Measurements from ENCODE around the gene ARHGEF10L. TPM values are rescaled to one million over a fixed set of nuclear protein-coding genes. Genes with fewer than 3 reads are reported as not detected.

ARHGEF10L gene
- total RNA-seq, 1 donor from 2014 or later: 4.2 TPM

GRCh38 chr1:17588048-17588871 is 48.8 kb downstream of the ARHGEF10L start:
- DNase-seq (ENCODE audit: low read depth, low spot score): no peak

DNA sequence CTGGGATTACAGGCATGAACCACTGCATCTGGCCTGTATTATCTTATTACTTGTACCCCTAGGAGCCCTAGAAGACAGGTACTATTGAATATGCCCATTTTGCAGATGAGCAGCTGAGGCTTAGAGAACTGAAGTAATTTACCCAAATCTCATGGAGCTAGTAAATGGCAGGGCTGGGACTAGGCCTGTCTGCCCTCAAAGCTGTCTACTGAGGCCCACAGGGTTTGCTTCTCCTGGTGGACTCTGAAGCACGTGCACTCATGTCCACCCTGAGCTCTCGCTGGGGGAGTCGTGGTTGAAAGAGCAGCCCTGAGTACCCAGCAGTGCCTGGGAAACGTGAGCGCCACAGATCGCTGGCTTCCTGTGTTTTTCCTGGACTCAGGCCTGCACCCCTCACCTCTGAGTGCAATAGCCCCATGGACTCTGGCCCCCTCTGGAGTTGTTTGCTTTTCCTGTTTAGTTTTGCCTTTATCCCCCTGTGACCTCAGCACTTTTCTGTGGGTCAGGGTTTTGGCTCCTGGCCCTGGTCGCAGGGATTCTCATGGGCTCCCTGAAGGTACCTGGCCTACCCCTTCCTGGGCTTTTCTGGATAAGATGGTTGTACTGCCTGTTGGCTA is 52.4 kb downstream of the ARHGEF10L start:
- DNase-seq (ENCODE audit: low read depth, low spot score): no peak

DNA sequence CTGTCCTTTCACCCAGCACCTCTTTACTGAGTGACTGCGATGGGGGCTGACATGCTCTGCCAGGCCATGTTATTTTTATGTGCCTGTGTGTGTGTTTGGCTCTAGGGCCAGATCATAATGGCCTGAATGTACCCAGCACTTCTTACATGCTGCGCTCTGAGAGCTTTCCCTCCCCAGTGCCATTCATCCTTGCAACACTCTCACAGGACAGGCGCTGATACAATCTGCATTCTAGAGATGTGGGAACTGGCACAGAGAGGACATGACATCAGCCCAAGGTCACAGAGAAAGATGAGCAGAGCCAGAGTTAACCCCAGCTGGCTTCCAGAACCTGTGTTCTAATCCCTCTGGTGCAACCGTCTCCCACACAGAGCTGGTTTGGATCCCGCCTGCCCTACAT is 54.5 kb downstream of the ARHGEF10L start:
- no peak for DNase-seq (ENCODE audit: low read depth, low spot score)

DNA sequence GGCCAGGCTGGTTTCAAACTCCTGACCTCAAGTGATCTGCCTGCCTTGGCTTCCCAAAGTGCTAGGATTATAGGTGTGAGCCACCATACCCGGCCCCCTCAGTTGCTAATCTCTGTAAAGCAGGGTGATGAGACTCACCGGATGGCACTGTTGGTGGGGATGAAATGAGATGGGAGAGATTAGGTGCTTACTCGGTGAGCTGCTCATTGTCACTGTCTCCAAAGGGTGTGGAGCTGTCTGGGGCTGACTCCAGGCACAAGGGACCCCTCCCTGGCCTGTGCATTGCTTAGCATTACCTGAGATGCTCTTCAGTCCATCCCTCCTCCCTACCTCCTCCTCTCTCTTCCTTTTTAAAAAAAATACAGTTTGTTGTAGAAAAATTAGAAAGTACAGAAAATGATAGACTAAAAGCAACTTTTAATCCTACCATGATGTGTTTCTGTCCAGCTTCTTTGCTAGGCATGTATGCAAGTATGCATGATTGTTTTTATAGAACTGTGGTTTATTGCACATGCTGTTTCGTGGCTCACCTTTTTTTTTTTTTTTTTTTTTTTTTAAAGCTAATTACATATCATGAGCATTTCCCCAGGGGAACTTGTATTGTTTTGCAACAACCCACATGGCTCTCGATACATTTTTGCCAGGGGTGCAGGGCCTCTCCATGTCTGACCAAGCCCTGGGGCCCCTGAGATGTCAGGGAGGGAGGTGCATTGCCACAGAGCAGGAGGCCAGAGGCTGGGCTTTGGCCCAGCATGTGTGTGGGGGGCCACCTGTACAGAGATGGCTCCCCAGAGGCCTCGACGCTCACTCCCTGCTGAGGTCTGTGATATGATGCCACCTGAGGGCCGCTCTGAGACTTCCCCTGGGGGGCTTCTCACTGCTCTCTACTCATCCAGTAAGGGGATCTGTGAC is 55.4 kb downstream of the ARHGEF10L start:
- no peak for DNase-seq (ENCODE audit: low read depth, low spot score)

DNA sequence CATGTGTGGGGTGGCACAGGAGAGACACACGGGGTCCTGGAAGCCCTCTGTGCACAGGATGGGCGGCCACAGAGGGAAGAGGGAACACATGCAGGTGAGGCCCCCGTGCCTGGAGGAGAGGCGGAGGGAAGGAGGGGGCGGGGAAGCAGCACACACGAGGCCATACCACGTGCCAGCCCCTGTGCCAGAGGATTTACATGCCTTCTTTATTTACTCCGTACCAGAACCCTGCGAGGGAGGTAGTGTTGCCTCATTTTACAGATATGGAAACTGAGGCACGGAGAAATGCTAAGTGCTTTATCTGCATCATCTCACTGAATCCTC is 56.1 kb downstream of the ARHGEF10L start:
- no peak for DNase-seq (ENCODE audit: low read depth, low spot score)

DNA sequence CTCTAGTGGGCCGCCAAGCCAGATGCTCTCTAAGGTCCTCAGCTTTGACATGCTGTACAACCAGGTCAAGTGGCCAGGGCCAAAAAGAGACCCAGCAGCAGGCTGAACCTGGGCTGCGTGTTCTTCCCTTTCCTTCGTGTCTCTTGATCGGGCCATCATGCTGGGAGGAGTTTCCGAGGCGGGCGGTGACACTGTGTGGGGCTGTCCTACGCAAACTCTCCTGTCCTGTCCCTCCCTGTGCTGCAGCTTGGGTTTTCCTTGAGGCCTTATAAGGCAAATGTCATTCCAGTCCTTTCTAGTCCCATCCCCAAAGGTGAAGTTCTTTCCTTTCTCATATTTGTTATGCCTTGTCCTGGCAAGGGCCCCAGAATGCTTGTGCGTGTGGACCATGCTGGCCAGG is 56.7 kb downstream of the ARHGEF10L start:
- no peak for DNase-seq (ENCODE audit: low read depth, low spot score)

DNA sequence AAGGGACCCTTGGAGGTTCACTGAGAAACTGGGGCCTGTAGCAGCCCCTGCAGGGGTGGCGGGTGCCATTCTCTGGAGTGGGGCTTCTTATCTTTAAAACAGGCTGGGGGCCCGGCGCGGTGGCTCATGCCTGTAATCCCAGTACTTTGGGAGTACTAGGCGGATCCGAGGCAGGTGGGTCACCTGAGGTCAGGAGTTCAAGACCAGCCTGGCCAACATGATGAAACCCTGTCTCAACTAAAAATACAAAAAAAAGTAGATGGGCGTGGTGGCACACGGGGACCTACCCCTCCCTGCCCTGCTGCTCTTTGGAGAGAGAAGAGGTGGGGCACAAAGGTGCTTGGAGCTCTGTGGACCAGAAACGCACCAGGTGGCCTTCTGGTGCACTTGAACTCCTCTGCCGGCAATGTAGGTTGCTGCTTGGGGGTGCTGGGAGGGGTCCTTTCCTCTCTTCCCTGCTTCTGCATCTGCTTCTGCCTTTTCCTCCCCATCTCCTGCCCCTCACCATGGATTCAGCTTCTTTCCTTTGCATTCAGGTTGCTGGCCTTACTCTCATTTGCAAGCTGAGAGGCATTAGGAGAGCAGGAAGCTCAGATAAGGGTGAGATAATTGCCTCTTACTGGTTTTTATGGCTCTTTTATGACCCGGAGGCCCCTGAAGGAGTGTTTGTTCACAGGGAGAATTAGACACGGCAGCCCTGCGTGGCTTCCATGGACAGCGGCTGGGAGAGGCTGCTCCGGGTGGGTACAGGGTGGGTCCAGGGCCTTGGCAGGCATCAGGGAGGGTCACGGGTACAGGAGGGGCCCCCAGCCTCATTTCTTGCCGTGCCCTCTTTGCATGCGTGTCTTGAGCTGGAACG is 57.4 kb downstream of the ARHGEF10L start:
- no peak for DNase-seq (ENCODE audit: low read depth, low spot score)

DNA sequence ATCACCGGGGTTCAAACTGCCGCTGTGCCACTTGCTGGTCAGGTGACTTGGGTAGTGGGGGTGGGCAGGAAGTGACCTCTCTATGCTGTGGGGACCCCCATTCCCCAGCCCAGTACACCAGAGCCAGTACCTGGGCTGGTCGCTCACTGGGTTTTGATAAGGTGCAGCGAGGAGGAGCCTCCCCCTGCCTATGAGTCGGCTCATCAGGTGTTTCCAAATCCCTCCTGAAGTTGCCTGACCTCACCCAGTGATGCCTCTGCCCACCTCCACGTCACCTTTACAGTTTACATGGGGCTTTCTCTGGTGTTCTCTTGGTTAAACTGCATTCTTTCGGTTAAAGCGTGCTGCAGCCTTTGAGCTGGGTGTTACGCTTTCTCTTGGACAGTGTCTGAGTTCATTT is 58.2 kb downstream of the ARHGEF10L start:
- DNase-seq (ENCODE audit: low read depth, low spot score): no peak

- no peak for DNase-seq (ENCODE audit: low read depth, low spot score)
Measured at GRCh38 chr1:17598251-17598650, 58.8 kb downstream of the ARHGEF10L start.

DNA sequence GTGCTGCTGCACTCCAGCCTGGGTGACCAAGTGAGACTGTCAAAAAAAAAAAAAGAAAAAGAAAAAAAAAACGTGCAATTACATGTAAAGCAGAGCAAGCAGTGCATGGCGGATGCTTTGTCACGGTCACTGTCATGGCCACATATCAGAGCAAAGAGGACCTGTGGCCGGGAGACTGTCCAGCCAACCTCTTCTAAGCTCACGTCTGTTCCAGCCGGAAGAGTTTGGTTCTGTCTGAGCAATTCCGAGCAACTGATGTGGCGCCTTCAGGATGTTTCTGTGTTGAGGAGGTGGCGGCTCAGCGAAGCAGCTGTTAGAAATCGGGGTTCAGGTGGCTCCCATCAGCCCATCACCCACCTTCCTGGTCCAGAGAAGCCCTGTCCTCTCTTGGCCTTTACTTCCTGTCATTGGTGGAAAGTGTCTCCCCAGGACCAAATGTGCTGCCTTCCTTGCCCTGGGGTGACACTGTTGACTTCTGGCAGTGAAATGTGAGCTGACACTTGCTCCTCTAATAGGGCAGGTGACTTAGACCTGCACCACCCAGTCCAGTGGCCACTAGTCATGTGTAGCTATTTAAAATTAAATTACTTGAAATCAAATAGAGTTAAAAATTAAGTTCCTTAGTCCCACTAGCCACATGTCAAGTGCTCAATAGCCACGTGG is 59.9 kb downstream of the ARHGEF10L start:
- DNase-seq (ENCODE audit: low read depth, low spot score): no peak

GRCh38 chr1:17599954-17600300 is 60.4 kb downstream of the ARHGEF10L start:
- DNase-seq (ENCODE audit: low read depth, low spot score): no peak

- no peak for DNase-seq (ENCODE audit: low read depth, low spot score)
Measured at GRCh38 chr1:17600321-17600720, 60.8 kb downstream of the ARHGEF10L start.

GRCh38 chr1:17601643-17602382 is 62.3 kb downstream of the ARHGEF10L start:
- DNase-seq (ENCODE audit: low read depth, low spot score): no peak

DNA sequence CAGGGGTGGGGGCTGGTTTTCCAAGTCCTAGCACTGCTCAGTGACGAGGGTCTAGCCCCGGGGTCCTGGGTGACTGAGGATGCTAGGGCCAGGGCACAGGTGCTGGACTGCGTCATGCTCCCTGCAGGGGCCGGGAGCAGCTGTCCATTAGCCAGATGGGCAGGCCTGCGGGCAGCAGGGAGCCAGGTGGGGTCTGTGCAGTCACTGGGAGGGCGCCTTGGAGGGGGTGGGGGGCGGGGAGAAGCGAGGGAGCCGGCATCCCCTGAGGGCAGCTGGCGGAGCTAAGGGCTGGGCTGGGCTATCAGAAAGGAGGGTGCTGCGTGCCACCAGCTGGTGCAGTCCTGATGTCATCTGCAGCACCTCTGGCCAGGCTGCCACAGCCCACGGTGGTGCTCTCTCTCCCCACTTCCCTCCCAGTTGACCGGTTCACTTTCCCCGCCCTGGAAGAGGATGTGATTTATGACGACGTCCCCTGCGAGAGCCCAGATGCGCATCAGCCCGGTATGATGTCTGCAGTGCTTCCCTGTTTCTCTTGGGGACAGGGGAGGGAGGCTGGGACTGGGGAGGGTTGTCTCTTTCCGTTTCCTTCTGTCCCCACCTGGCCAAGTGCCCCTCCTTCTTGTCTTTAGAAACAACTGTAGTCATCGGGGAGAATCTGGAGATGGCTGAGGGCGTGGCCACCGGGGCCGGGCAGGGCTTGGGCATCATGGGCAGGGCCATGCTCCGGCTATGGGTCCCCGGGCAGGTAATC is 63.8 kb downstream of the ARHGEF10L start:
- DNase-seq (ENCODE audit: low read depth, low spot score): no peak

GRCh38 chr1:17605582-17606344 is 66.3 kb downstream of the ARHGEF10L start:
- DNase-seq (ENCODE audit: low read depth, low spot score): no peak

DNA sequence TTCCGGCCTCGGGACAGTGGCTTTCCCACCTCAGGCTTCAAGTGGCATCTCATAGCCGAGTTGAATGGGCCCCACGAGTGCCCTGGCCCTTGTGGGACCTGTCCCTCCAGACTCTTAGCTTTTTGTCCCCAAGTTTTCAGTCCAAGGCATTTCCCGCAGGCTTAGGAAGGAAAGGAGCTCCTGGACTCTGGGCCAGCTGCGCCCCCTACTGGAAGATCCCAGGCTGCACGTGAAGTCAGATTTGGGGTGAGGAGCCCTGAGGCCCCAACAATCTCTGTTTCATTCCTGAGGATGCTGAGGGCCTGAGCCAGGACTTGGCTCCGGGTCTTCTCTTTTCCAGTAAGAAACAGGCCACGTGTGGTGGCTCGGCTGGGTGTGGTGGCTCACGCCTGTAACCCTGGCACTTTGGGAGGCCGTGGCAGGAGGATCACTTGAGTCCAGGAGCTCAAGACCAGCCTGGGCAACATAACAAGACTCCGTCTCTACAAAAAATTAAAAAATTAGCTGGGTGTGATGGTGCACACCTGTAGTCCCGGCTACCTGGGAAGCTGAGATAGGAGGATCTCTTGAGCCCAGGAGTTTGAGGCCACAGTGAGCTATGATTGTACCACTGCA is 67.4 kb downstream of the ARHGEF10L start:
- no peak for DNase-seq (ENCODE audit: low read depth, low spot score)

DNA sequence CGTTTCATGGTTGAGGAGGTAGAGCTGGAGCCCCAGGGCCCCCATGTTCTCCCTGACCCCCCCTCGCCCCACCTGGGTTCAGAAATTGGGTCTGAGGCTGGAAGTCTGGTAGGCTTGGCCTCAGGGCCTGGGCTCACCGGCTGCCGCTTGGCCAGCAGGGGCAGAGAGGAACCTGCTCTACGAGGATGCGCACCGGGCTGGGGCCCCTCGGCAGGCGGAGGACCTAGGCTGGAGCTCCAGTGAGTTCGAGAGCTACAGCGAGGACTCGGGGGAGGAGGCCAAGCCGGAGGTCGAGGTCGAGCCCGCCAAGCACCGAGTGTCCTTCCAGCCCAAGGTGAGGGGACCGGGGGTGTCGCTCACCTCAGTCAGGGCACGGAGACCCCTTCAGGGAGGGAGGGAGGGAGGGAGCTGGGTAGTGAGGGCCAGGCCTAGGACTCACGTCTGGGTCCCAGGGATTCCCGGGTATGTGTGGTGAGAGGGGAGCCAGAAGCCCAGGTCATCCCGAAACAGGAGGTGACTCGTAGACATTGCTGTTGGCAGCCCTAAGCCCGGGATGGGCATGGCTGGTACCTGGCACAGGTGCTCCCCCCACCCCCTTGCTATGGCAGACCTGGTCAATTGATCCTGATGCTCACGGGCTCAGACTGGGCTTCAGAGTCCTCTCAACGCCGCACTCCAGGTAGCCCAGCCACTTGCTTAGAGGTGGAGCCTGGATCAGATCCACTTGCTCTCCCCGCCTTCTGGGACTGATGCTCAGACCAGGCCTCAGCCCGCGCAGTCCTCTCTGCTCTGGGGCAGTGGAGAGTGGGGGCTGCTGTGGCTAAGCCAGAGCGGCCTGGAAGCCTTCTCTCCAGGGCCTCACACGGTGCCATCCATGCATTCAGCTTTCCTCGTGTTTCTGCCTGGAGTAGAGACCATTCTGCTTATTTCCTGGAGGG is 68.4 kb downstream of the ARHGEF10L start:
- DNase-seq (ENCODE audit: low read depth, low spot score): no peak
